Measurements from ENCODE around the gene CDON.

DNA sequence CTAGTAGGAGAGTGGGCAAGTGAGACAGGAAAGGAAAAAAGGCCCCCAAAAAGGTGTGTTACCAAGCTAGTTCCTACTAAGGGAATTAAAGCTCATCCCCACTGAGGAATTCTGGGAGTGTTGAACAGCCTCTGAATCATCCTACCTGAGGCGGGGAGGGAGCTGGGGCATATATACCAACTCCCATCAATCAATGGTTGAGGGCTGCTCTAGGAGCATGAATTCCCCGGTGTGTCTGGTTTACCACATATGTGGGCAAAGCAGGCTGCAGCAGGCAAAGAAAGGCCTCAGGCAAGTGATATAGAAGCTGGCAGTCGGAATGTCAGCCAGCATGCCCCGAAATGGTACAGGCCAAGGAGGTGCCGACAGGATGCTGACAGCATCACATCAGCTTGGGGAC is 23.6 kb upstream of the CDON start:
- TF ChIP-seq, protein P1, sequence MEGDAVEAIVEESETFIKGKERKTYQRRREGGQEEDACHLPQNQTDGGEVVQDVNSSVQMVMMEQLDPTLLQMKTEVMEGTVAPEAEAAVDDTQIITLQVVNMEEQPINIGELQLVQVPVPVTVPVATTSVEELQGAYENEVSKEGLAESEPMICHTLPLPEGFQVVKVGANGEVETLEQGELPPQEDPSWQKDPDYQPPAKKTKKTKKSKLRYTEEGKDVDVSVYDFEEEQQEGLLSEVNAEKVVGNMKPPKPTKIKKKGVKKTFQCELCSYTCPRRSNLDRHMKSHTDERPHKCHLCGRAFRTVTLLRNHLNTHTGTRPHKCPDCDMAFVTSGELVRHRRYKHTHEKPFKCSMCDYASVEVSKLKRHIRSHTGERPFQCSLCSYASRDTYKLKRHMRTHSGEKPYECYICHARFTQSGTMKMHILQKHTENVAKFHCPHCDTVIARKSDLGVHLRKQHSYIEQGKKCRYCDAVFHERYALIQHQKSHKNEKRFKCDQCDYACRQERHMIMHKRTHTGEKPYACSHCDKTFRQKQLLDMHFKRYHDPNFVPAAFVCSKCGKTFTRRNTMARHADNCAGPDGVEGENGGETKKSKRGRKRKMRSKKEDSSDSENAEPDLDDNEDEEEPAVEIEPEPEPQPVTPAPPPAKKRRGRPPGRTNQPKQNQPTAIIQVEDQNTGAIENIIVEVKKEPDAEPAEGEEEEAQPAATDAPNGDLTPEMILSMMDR (IDR thresholded peaks at IDR 0.05; ENCODE audit: insufficient read depth, low read length, poor library complexity, severe bottlenecking), result no peak
- TF ChIP-seq EZH2phosphoT487 (conservative IDR thresholded peaks at IDR 0.05; ENCODE audit: low read length), result no peak

Data from SU-DHL-6 (cell line).